Neural crest cell (in vitro differentiated cells): ENCODE results near the gene BSG. TPM values are rescaled to one million over a fixed set of nuclear protein-coding genes. Genes with fewer than 3 reads are reported as not detected.
"Not testable (repeated sequence)": the region's sequence is repeated elsewhere in the genome, so short reads cannot be mapped to it uniquely, and the experiment has no call there.

Experiments
- DNase-seq: peaks from one replicate; pipeline ENCODE4 v3.0.0; 2021; ENCODE audit warnings: low read depth, mixed read lengths, low spot score
- H3K27ac Mint-ChIP-seq: one replicate; pipeline ENCODE4 v1.8.0; 2021; ENCODE audit warnings: mild to moderate bottlenecking, mixed read lengths; ENCODE audit not compliant: unreplicated experiment
- H3K27me3 Mint-ChIP-seq: 2 replicates; pipeline ENCODE4 v1.8.0; 2021; ENCODE audit warnings: low read depth, mild to moderate bottlenecking, mixed read lengths
- H3K36me3 Mint-ChIP-seq: 2 replicates; pipeline ENCODE4 v1.8.0; 2021; ENCODE audit warnings: low read depth, mild to moderate bottlenecking, mixed read lengths
- H3K4me1 Mint-ChIP-seq: 2 replicates; pipeline ENCODE4 v1.8.0; 2021; ENCODE audit warnings: mixed read lengths
- H3K4me3 Mint-ChIP-seq: one replicate; pipeline ENCODE4 v1.8.0; 2021; ENCODE audit warnings: mild to moderate bottlenecking, mixed read lengths
- H3K9me3 Mint-ChIP-seq: 2 replicates; pipeline ENCODE4 v1.8.0; 2021; ENCODE audit warnings: mixed read lengths
- CTCF ChIP-seq: fragments of 200-600 bp; sonication (generic); conservative IDR thresholded peaks from 2 replicates; pipeline ENCODE4 v1.5.0; 2021; ENCODE audit warnings: antibody characterized with exemption, mild to moderate bottlenecking
- total RNA-seq: library from RNA; stranded (reverse); gene quantifications from 2 replicates; pipeline ENCODE4 v1.2.1, GENCODE V29; 2021

The BSG gene
- total RNA-seq, 1 donor from 2014 or later: 613 TPM

GRCh38 chr19:601790-602189 is 29.4 kb downstream of the BSG start:
- H3K4me3 Mint-ChIP-seq: no peak overlapping the region
- TF ChIP-seq CTCF: no peak
- H3K9me3 Mint-ChIP-seq: no peaks in the 10 kb centered on the region
- H3K27ac Mint-ChIP-seq: no peak overlapping the region
- H3K36me3 Mint-ChIP-seq: no peaks in the 10 kb centered on the region
- DNase-seq: no peak
- H3K4me1 Mint-ChIP-seq: no peaks in the 10 kb centered on the region
- no peaks in the 10 kb centered on the region for H3K27me3 Mint-ChIP-seq

GRCh38 chr19:602391-603301 is 30.2 kb downstream of the BSG start:
- H3K9me3 Mint-ChIP-seq: no peaks in the 10 kb centered on the region
- H3K36me3 Mint-ChIP-seq: no peaks in the 10 kb centered on the region
- no peak for TF ChIP-seq CTCF
- H3K27me3 Mint-ChIP-seq: no peaks in the 10 kb centered on the region
- no peaks in the 10 kb centered on the region for H3K4me1 Mint-ChIP-seq
- H3K27ac Mint-ChIP-seq: no peak overlapping the region
- H3K4me3 Mint-ChIP-seq: no peak overlapping the region
- DNase-seq: no peak

DNA sequence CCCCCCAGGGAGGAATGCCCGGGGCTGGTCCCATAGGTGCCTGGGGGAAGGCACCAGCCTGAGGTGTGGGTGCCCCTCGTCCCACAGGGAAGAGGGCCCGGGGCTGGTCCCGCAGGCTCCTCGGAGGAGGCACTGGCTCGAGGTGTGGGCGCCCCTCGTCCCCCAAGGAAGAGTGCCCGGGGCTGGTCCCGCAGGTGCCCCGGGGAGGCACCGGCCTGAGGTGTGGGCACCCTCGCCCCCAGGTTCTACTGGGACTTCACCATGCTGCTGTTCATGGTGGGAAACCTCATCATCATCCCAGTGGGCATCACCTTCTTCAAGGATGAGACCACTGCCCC is 30.9 kb downstream of the BSG start:
- H3K27me3 Mint-ChIP-seq, H3K9me3 Mint-ChIP-seq, H3K4me1 Mint-ChIP-seq, H3K4me3 Mint-ChIP-seq, DNase-seq, H3K27ac Mint-ChIP-seq, H3K36me3 Mint-ChIP-seq: not testable (repeated sequence)

- not testable (repeated sequence) for H3K4me3 Mint-ChIP-seq, H3K9me3 Mint-ChIP-seq, H3K4me1 Mint-ChIP-seq, H3K27ac Mint-ChIP-seq, H3K36me3 Mint-ChIP-seq, DNase-seq, H3K27me3 Mint-ChIP-seq
Observed at GRCh38 chr19:603779-604178, 31.4 kb downstream of the BSG start.

DNA sequence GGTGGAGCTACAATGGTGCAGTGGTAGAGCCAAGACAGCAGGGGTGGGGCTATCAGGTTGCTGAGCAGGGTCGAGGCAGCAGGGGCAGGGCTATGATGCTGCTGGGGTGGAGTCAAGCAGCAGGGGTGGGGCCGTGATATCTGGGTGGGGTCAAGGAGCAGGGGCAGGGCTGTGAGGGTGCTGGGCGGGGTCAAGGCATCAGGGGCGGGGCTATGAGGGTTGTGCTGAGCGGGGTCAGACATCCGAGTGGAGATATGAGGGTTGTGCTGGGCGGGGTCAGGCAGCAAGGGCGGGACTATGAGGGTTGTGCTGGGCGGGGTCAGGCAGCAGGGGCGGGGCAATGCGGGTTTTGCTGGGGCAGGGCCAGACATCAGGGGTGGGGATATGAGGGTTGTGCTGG is 32.0 kb downstream of the BSG start:
- Mint-ChIP-seq H3K4me1 (no peaks in the 10 kb centered on the region), H3K27me3 (no peaks in the 10 kb centered on the region), H3K36me3 (no peaks in the 10 kb centered on the region), H3K27ac (no peak overlapping the region), H3K9me3 (no peaks in the 10 kb centered on the region), H3K4me3 (no peak overlapping the region)
- DNase-seq: no peak
- no peak for TF ChIP-seq CTCF

DNA sequence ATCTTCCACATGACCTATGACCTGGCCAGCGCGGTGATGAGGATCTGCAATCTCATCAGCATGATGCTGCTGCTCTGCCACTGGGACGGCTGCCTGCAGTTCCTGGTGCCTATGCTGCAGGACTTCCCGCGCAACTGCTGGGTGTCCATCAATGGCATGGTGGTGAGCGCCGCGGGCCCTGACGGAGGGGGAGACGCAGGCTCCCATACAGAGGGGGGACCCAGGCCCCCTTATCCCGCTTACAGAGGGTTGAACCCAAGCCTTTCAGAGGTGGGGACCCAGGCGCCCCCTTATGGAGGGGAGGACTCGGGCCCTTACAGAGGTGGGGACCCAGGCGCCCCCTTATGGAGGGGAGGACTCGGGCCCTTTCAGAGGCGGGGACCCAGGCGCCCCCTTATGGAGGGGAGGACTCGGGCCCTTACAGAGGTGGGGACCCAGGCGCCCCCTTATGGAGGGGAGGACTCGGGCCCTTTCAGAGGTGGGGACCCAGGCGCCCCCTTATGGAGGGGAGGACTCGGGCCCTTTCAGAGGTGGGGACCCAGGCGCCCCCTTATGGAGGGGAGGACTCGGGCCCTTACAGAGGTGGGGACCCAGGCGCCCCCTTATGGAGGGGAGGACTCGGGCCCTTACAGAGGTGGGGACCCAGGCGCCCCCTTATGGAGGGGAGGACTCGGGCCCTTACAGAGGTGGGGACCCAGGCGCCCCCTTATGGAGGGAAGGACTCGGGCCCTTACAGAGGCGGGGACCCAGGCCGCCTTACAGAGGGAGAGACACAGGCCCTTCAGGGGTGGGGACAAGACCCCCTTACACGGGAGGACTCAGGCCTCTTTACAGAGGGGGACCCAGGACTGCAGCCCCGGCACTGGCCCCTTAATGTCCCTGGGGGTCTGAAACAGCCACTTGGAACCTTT is 32.9 kb downstream of the BSG start:
- not testable (repeated sequence) for H3K9me3 Mint-ChIP-seq, H3K27me3 Mint-ChIP-seq, H3K4me1 Mint-ChIP-seq, H3K4me3 Mint-ChIP-seq, DNase-seq, H3K27ac Mint-ChIP-seq, H3K36me3 Mint-ChIP-seq
